ENCODE data around the gene RASGRF2. TPM values are rescaled to one million over a fixed set of nuclear protein-coding genes. Genes with fewer than 3 reads are reported as not detected.
"Not testable (repeated sequence)": the region's sequence is repeated elsewhere in the genome, so short reads cannot be mapped to it uniquely, and the experiment has no call there.

RASGRF2 gene
- total RNA-seq, 4 donors from 2014 or later = 3.6 to 6.3 (median 4.8) TPM

DNA sequence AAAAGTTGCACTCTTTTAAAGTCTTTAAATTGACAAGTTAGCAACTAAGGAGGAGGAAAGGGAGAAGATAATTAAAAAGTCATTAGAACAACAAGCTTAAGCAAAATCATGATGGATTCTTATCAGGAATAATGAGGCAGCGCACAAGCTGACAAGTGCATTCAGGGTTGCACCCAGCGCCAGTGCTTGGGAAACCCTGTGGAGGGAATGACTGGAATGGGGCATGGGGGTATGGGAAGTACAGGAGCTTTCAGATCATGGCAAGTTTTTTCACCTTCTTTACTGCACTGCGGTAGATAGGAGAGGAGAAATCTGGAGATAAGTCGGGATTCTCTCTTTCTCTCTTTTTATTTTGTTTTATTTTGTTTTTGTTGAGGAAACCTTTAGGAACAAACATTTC lies 155.1 kb downstream of the RASGRF2 start:
- Histone ChIP-seq H3K4me3 (no peak overlapping the region), H3K4me1 (no peaks in the 10 kb centered on the region), H3K36me3 (no peaks in the 10 kb centered on the region), H3K27me3 (no peaks in the 10 kb centered on the region), H3K27ac (no peak overlapping the region), H3K9me3 (no peaks in the 10 kb centered on the region)
- TF ChIP-seq, protein P1, sequence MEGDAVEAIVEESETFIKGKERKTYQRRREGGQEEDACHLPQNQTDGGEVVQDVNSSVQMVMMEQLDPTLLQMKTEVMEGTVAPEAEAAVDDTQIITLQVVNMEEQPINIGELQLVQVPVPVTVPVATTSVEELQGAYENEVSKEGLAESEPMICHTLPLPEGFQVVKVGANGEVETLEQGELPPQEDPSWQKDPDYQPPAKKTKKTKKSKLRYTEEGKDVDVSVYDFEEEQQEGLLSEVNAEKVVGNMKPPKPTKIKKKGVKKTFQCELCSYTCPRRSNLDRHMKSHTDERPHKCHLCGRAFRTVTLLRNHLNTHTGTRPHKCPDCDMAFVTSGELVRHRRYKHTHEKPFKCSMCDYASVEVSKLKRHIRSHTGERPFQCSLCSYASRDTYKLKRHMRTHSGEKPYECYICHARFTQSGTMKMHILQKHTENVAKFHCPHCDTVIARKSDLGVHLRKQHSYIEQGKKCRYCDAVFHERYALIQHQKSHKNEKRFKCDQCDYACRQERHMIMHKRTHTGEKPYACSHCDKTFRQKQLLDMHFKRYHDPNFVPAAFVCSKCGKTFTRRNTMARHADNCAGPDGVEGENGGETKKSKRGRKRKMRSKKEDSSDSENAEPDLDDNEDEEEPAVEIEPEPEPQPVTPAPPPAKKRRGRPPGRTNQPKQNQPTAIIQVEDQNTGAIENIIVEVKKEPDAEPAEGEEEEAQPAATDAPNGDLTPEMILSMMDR (IDR thresholded peaks at IDR 0.05 in 4 of 5, conservative IDR thresholded peaks at IDR 0.05 in 1 of 5) = no peak
- intact Hi-C loops (cut with DNase I; ENCODE audit: low total_unique reads) = no loop called here
- ATAC-seq (no peak), DNase-seq (no peak)
- in situ Hi-C loops (cut with MboI; ENCODE audit: low sequenced_read_pairs in 4 of 4) = no loop called here

DNA sequence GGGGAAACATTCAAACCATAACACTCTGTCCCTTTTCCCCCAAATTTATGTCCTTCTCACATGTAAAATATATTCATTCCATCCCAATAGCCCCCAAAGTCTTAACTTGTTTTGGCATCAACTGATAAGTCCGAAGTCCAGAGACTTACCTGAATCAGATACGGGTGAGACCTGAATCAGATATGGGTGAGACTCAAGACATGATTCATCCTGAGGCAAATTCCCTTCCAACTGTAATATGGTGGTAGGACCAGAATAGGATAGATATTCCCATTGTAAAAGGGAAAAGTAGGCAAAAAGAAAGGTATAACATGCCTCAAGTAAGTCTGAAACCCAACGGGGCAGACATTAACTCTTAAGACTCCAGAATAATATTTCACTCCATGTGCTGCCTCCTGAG lies 157.4 kb downstream of the RASGRF2 start:
- ATAC-seq = no peak
- intact Hi-C loops (cut with DNase I; ENCODE audit: low total_unique reads) = no loop called here
- no peak overlapping the region for H3K27ac ChIP-seq

GRCh38 chr5:81121273-81121672 lies 161.1 kb downstream of the RASGRF2 start:
- no peak for ATAC-seq
- intact Hi-C loops (cut with DNase I; ENCODE audit: low total_unique reads) = no loop called here

More for the DNA sequence above, 157.4 kb downstream of the RASGRF2 start:
- in situ Hi-C loops (cut with MboI; ENCODE audit: low sequenced_read_pairs in 4 of 4) = no loop called here
- no peak for TF ChIP-seq POLR2A (IDR thresholded peaks at IDR 0.05)
- TF ChIP-seq, protein P1 (IDR thresholded peaks at IDR 0.05 in 4 of 5, conservative IDR thresholded peaks at IDR 0.05 in 1 of 5) = no peak
- Histone ChIP-seq H3K9me3 (no peaks in the 10 kb centered on the region), H3K4me1 (no peaks in the 10 kb centered on the region), H3K27me3 (no peaks in the 10 kb centered on the region), H3K36me3 (no peaks in the 10 kb centered on the region), H3K4me3 (no peak overlapping the region)
- DNase-seq = no peak

GRCh38 chr5:81121836-81122630 lies 161.9 kb downstream of the RASGRF2 start:
- H3K9me3 ChIP-seq = no peaks in the 10 kb centered on the region
- in situ Hi-C loops (cut with MboI; ENCODE audit: low sequenced_read_pairs in 4 of 4) = no loop called here
- no peaks in the 10 kb centered on the region for H3K4me1 ChIP-seq
- no peak overlapping the region for H3K4me3 ChIP-seq
- ATAC-seq = no peak
- H3K36me3 ChIP-seq = no peaks in the 10 kb centered on the region
- DNase-seq = no peak
- intact Hi-C loops (cut with DNase I; ENCODE audit: low total_unique reads) = no loop called here
- H3K27ac ChIP-seq = no peak overlapping the region
- no peaks in the 10 kb centered on the region for H3K27me3 ChIP-seq
- TF ChIP-seq, protein P1 (IDR thresholded peaks at IDR 0.05 in 4 of 5, conservative IDR thresholded peaks at IDR 0.05 in 1 of 5) = no peak

More at GRCh38 chr5:81121273-81121672, 161.1 kb downstream of the RASGRF2 start:
- no peak for DNase-seq
- Histone ChIP-seq H3K27me3 (no peaks in the 10 kb centered on the region), H3K27ac (no peak overlapping the region), H3K9me3 (no peaks in the 10 kb centered on the region), H3K4me3 (no peak overlapping the region), H3K36me3 (no peaks in the 10 kb centered on the region), H3K4me1 (no peaks in the 10 kb centered on the region)
- no peak for TF ChIP-seq POLR2A (IDR thresholded peaks at IDR 0.05)
- TF ChIP-seq, protein P1 (IDR thresholded peaks at IDR 0.05 in 4 of 5, conservative IDR thresholded peaks at IDR 0.05 in 1 of 5) = no peak
- in situ Hi-C loops (cut with MboI; ENCODE audit: low sequenced_read_pairs in 4 of 4) = no loop called here

GRCh38 chr5:81124689-81125088 lies 164.5 kb downstream of the RASGRF2 start:
- ATAC-seq; intact Hi-C loops (cut with DNase I; ENCODE audit: low total_unique reads): not testable (repeated sequence)

More at GRCh38 chr5:81124689-81125088, 164.5 kb downstream of the RASGRF2 start:
- H3K9me3 ChIP-seq; H3K27ac ChIP-seq; DNase-seq; H3K36me3 ChIP-seq; H3K4me1 ChIP-seq; H3K27me3 ChIP-seq; in situ Hi-C loops (cut with MboI; ENCODE audit: low sequenced_read_pairs in 4 of 4); H3K4me3 ChIP-seq: not testable (repeated sequence)
